HG03558 (cell line): ENCODE measurements around the gene FBXL20.
"Not testable (repeated sequence)": the region's sequence is repeated elsewhere in the genome, so short reads cannot be mapped to it uniquely, and the experiment has no call there.

ENCODE experiments used
- ATAC-seq: cut with Tn5 transposase; IDR thresholded peaks from one replicate; pipeline ENCODE4 v1.9.1; 2021; ENCODE audit warnings: moderate number of reproducible peaks; ENCODE audit not compliant: unreplicated experiment; ENCODE audit errors: extremely low read depth

Gene FBXL20

DNA sequence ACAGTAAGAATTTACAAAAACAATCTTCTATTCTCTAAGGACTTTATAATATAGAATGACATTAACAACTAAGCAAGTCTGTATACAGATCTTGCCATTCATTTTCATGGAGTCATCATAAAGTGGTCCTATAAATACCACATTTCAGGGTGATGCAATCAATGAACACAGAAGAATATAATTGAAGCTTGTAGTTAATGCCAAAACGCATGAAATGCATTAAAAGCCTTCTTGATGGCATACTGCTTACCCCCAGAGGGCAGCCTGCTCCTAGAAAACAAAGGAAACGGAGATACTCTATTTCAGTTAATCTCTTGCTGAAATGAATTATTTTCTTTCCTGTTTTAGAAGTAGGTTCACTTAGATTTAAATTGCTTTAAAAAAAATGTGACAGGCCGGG lies 130.5 kb downstream of the FBXL20 start:
- no peak for ATAC-seq

DNA sequence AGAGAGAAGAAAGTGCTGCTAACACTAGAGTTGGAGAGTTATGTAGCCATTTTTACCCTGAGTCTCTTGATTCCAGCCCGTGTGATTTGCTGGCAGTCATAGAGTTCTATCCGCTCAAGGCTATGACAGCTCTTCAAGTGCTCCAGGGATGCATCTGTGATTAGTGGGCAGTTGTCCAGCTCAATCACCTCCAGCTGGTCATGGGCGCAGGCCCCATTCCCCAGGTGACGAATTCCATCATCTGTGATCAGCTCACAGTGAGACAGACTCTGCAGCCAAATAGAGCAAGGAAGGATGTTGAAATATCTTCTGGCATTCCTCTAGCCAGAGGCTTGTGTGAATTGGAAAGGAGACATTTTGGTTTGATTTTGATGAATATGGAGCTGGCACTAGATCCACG lies 137.3 kb downstream of the FBXL20 start:
- ATAC-seq, result no peak

GRCh38 chr17:39261286-39261685 lies 140.1 kb downstream of the FBXL20 start:
- no peak for ATAC-seq

DNA sequence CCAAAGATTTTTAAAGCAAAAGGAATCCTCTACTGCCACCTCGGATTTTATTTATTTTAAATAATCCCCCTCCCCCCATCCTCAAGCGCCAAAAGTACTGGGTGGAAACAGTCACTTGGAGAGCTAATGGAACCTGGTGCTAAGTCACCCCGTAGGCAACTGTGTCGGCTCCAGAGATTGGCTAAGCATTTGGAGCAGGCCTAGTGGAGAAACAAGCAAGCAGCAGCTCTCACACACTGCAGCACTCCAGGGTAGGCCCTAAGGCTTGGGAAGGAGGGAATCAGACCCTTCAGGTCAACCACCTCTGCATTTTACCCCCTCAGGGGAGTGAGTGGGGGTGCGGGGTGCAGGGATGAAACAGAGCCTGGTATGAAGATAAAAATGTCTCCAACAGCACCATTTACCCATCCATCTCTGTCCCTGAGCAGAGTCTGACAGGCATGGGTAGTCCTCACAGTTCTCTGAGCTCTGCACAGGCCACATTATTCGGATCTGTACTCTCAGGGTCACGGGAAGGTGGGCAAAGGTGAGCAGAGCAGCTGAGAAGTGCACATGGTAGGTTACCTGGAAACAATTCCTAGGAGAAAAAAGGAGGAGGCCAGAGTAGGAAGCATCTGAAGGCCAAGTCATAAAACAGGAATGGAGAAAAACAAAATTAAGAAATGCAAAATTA lies 148.5 kb downstream of the FBXL20 start:
- no peak for ATAC-seq

- no peak for ATAC-seq
Measured at GRCh38 chr17:39251997-39252396, 149.4 kb downstream of the FBXL20 start.

- ATAC-seq, result not testable (repeated sequence)
Measured at GRCh38 chr17:39250076-39250475, 151.3 kb downstream of the FBXL20 start.

DNA sequence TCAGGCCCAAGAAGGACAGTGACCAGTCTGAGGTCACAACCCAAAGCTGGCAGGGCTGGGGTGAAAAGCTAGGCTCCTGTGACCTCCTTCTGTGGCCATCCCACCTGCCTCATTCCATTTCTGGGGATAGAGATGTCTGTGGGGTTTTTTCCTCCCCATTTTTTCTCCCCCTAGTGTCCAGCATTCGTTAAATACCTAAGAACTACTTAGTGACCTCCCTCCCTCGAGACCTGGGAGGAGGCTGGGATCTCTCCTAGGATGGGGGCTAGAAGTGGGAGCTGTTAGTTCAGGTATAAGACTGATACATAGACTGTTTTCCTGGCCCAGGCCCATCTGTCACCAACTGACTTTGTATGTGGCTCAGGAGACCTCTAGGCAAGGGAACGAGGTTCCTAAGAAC lies 155.2 kb downstream of the FBXL20 start:
- no peak for ATAC-seq

GRCh38 chr17:39244600-39245570 lies 156.5 kb downstream of the FBXL20 start:
- no peak for ATAC-seq

DNA sequence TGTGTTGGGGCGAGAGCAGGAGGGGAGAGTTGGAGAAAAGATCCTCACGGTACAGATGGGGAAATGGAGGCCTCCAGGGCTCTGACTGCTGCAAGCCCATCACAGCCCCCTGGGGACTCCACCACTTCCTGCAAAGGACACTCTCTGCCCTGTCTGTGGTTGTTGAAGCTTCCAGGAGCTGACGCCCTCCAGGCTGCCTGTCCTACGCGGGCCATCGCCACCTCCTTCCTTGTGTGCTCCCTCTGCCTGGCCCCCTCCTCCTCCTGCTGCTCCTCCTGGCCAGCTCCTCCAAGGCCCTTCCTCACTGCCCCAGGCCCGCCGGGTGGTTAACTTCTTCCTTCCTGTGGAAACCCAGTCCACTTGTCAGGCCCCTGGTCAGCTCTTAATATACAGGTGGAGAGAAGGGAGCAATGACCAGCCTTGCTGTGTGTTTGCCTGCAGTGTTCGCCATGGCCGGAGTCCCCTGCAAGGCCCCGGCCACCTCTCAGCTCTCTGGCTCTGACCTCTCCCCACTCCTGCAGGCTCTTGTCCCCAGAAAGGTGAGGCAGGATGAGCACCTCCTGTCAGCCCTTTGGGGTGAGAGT lies 157.3 kb downstream of the FBXL20 start:
- ATAC-seq, result no peak

DNA sequence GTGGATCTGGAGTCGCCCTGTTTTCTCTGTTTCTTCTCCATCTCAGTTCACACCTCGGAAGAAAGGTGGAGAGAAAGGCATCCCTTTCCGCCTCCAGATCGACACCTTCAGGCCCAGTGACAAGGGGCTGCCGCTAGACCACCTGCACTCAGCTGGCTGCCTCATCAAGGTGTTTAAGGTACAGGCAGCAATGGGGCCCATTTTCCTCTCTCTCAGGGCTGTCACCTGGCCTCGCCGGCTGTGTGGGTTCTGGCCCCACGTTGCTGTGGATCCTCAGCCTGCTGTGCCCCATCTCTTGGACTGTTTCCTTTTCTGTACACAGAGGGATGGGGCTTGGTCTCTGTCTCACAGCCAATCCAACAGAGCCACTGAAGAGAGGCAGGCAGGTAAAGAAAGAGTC lies 158.3 kb downstream of the FBXL20 start:
- no peak for ATAC-seq

DNA sequence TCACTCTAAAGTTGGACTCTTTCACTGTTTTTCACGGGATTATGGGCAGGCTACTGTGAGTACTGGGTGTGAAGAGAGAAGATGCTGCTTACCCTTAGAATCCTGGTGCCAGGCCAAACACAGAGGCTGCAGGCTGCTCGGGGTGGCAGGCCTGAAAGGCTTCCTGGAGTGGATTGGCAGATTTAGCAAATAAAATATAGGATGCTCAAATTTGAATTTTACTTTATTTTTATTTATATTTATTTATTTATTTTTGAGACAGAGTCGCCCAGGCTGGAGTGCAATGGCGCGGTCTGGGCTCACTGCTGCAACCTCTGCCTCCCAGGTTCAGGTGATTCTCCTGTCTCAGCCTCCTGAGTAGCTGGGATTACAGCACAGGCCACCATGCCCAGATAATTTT lies 160.8 kb downstream of the FBXL20 start:
- ATAC-seq, result no peak

DNA sequence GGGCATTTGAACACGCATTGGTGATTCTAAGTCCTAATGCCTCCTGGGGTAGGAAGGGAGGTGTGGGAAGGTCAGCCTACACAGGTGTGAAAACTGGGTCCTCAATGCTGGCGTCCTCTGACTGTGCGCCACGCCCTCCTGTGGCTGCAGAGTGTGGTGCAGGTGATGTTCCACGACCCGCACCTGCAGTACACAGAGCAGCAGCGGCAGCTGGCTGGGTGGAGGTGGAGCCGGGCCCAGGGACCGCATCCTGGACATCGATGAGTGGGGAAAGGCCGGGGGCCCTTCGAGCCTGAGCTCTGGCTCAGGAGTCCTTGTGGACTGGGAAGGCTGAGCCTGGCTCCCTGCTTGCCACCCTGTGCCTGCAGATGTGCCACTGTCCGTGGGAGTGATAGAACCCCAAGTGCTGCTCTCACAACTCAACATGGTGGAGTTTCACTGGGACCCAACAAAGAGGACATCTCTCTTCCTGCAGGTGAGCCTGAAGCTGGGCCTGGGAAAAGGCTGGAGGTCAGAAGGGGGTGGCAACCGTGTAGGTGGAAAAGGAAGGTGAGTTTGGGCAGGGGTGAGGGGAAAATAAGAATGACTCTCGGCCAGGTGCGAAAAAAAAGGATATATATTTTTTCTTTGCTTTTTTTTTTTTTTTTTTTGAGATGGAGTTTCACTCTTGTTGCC lies 161.6 kb downstream of the FBXL20 start:
- no peak for ATAC-seq

GRCh38 chr17:39238311-39238972 lies 163.0 kb downstream of the FBXL20 start:
- no peak for ATAC-seq

GRCh38 chr17:39237586-39237985 lies 163.8 kb downstream of the FBXL20 start:
- ATAC-seq, result no peak

- ATAC-seq, result no peak
Measured at GRCh38 chr17:39236981-39237441, 164.4 kb downstream of the FBXL20 start.

DNA sequence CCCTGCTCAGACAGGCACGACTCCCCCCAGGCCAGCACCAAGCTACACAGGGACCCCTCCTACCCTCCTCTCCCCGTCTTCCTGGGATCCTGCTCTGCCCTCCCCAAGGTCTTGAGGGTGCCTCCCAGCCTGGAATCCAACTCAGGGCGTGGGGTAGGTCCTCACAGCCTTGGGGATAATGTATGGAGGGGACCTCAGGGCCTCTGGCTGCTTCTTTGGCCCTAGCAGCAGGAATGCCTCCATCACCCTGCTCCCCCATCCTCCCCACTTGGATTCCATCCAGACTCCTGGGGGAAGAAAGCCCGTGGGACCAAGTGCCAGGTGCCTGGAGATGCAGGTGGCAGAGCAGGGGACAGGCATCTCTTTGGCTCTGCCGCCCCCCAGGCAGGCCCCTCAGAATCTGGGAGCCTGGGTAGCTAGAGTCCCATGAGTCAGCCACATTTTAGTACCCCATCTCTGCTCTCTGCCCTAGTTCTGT lies 164.9 kb downstream of the FBXL20 start:
- ATAC-seq, result no peak

GRCh38 chr17:39235555-39236449 lies 165.6 kb downstream of the FBXL20 start:
- ATAC-seq, result no peak

DNA sequence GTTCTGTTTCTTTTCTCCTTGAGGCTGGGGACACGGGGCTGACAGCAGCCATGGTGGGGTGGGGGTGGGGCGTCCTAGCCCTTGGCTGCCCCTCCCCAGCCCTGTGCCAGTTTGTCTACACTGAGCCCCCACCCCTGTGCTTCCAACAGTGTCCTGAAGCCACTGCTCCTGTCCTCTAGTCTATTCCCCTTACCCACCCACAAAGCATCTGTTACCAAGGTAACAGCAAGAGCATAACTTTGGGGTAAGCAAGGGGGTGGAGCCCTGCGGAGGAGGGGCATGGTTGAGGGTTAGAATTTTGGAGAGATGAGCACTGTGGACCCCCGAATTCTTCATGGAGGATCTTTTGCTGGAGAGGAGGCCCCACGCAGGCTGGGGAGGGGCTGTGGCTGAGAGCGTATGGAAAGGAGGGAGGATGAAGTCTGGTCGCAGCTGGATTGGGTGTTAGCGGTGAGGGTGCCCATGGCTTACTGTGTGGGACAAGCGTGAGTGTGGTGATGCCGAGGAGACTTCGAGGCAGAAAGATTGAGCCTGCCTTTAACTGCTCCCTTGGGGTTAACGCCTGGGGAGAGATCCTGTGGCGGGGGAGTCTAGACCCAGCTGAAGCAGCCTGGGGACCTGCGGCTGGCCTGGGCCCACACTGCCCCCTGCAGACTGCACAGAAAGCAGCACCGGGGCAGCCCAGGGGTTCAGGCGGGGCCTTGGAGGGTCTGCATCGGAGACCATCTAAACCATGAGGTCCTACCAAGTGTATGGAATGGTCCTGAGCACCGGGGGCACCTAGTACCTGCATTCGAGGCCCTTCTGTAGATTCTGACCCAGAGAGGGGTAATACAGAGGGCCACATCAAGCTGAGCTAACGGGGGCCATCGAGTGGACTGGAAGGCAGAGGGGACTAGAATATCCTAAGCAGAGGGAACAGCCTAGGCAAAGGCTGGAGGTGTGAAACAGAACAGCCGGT lies 169.6 kb downstream of the FBXL20 start:
- no peak for ATAC-seq
